ELF-1 (cell line): ENCODE results near the gene LRRTM4.
A peak's percentile ranks its signal among the peaks of the same experiment; 100 is the strongest.
"Not testable (repeated sequence)": the region's sequence is repeated elsewhere in the genome, so short reads cannot be mapped to it uniquely, and the experiment has no call there.

Experiments used
- DNase-seq: peaks from one replicate; pipeline ENCODE4 v3.0.0-alpha.2; 2016; ENCODE audit warnings: low read depth, low spot score

LRRTM4 gene

GRCh38 chr2:77175266-77175780 lies 346.9 kb downstream of the LRRTM4 start:
- DNase-seq: peak; percentile 65

GRCh38 chr2:77169426-77169825 lies 352.8 kb downstream of the LRRTM4 start:
- DNase-seq: no peak

GRCh38 chr2:77164021-77164420 lies 358.2 kb downstream of the LRRTM4 start:
- not testable (repeated sequence) for DNase-seq

GRCh38 chr2:77161009-77161408 lies 361.2 kb downstream of the LRRTM4 start:
- DNase-seq: no peak

- no peak for DNase-seq
Measured at GRCh38 chr2:77156599-77156998, 365.6 kb downstream of the LRRTM4 start.

GRCh38 chr2:77155511-77155910 lies 366.7 kb downstream of the LRRTM4 start:
- DNase-seq: no peak

GRCh38 chr2:77149565-77149964 lies 372.6 kb downstream of the LRRTM4 start:
- no peak for DNase-seq

- no peak for DNase-seq
Measured at GRCh38 chr2:77147153-77147552, 375.0 kb downstream of the LRRTM4 start.

GRCh38 chr2:77144772-77145171 lies 377.4 kb downstream of the LRRTM4 start:
- DNase-seq: no peak

- DNase-seq: no peak
Measured at GRCh38 chr2:77142141-77142540, 380.0 kb downstream of the LRRTM4 start.

GRCh38 chr2:77128479-77128878 lies 393.7 kb downstream of the LRRTM4 start:
- DNase-seq: not testable (repeated sequence)

GRCh38 chr2:77127345-77127744 lies 394.8 kb downstream of the LRRTM4 start:
- no peak for DNase-seq

GRCh38 chr2:77121518-77121917 lies 400.7 kb downstream of the LRRTM4 start:
- no peak for DNase-seq

GRCh38 chr2:77119333-77119732 lies 402.8 kb downstream of the LRRTM4 start:
- no peak for DNase-seq

- no peak for DNase-seq
Measured at GRCh38 chr2:77108915-77109314, 413.3 kb downstream of the LRRTM4 start.

- DNase-seq: no peak
Measured at GRCh38 chr2:77105008-77105407, 417.2 kb downstream of the LRRTM4 start.

- DNase-seq: peak; percentile 29
Measured at GRCh38 chr2:77104554-77104953, 417.6 kb downstream of the LRRTM4 start.

GRCh38 chr2:77102927-77103326 lies 419.2 kb downstream of the LRRTM4 start:
- no peak for DNase-seq

- DNase-seq: no peak
Measured at GRCh38 chr2:77101796-77102452, 420.3 kb downstream of the LRRTM4 start.

- DNase-seq: no peak
Measured at GRCh38 chr2:77099961-77100360, 422.2 kb downstream of the LRRTM4 start.

GRCh38 chr2:77095525-77095924 lies 426.7 kb downstream of the LRRTM4 start:
- DNase-seq: peak; percentile 42

GRCh38 chr2:77095096-77095495 lies 427.1 kb downstream of the LRRTM4 start:
- DNase-seq: no peak

- DNase-seq: peak; percentile 17
Measured at GRCh38 chr2:77088424-77088823, 433.8 kb downstream of the LRRTM4 start.

GRCh38 chr2:77087987-77088414 lies 434.2 kb downstream of the LRRTM4 start:
- peak; percentile 65 for DNase-seq
